HepG2 (cell line): ENCODE data around the gene MSI2. TPM values are rescaled to one million over a fixed set of nuclear protein-coding genes. Genes with fewer than 3 reads are reported as not detected.

ENCODE experiments used
- BORCS8-MEF2B ChIP-seq: sonication (generic); formaldehyde crosslinking; IDR thresholded peaks from 2 replicates; pipeline ENCODE4 v1.8.0; 2022; ENCODE audit warnings: mild to moderate bottlenecking, missing genetic modification reagents
- CBX5 ChIP-seq: sonication (generic); formaldehyde crosslinking; IDR thresholded peaks from 2 replicates; pipeline ENCODE4 v1.4.0; 2020; ENCODE audit warnings: missing genetic modification reagents, borderline replicate concordance
- PHF5A ChIP-seq: IDR thresholded peaks from one replicate; pipeline ENCODE4 v1.6.1; 2018; ENCODE audit warnings: low read depth, missing genetic modification reagents; ENCODE audit not compliant: unreplicated experiment
- REST ChIP-seq, 2 experiments: IDR thresholded peaks; 2 replicates each; pipeline ENCODE4 v1.6.1; 2011 to 2012; ENCODE audit warnings: low read length in 2 of 2, borderline replicate concordance in 1 of 2, low read depth in 1 of 2, mild to moderate bottlenecking in 1 of 2, moderate library complexity in 1 of 2
- TAF15 ChIP-seq: fragments of 200-400 bp; formaldehyde crosslinking; IDR thresholded peaks from one replicate; pipeline ENCODE4 v1.6.1; 2018; ENCODE audit warnings: mild to moderate bottlenecking, low read depth, low read length; ENCODE audit not compliant: poor library complexity, severe bottlenecking
- TIGD3 ChIP-seq: sonication (generic); formaldehyde crosslinking; IDR thresholded peaks from 2 replicates; pipeline ENCODE4 v1.5.1; 2020; ENCODE audit warnings: mild to moderate bottlenecking, missing genetic modification reagents, borderline replicate concordance
- ZNF407 ChIP-seq: sonication (generic); formaldehyde crosslinking; IDR thresholded peaks from one replicate; pipeline ENCODE4 v1.5.1; 2020; ENCODE audit warnings: mild to moderate bottlenecking, missing genetic modification reagents; ENCODE audit errors: not compliant biosample characterization
- ZNF883 ChIP-seq: sonication (generic); formaldehyde crosslinking; IDR thresholded peaks from 2 replicates; pipeline ENCODE4 v1.5.1; 2020; ENCODE audit warnings: mild to moderate bottlenecking, missing genetic modification reagents; ENCODE audit errors: not compliant biosample characterization
- polyA plus RNA-seq, 8 experiments: library from polyadenylated mRNA; depleted of rRNA in 3 of 8; stranded (reverse) in 7 of 8; unstranded in 1 of 8; fragments of >200 nt; fragmentation: Illumina TruSeq in 4 of 8; extraction: Trizol in 4 of 8; gene quantifications; 2 replicates each; pipeline versions ENCODE4 v1.2.1 to v1.2.3, GENCODE V29; 2011 to 2016; ENCODE audit warnings: low read depth in 4 of 8, missing spikeins in 1 of 8, mixed read lengths in 1 of 8; ENCODE audit not compliant: insufficient read depth in 1 of 8
- total RNA-seq, 5 experiments: library from RNA; depleted of rRNA; stranded (reverse); fragments of >200 nt; fragmentation: Illumina TruSeq; extraction: Trizol; gene quantifications; 2 replicates each; pipeline ENCODE4 v1.2.3, GENCODE V29; 2016; ENCODE audit warnings: low read depth in 1 of 5
- TF ChIP-seq, protein P1 (sequence below): sonication (generic); formaldehyde crosslinking; IDR thresholded peaks from 2 replicates; pipeline ENCODE4 v1.4.0; 2020; ENCODE audit warnings: missing genetic modification reagents, low read depth, mild to moderate bottlenecking, borderline replicate concordance

Gene MSI2
- total and polyA plus RNA-seq, 2 of the 13 experiments (the other 11 are each of a cell fraction or from before 2014, with no cell fraction given), result 77.5 to 78.4 TPM

DNA sequence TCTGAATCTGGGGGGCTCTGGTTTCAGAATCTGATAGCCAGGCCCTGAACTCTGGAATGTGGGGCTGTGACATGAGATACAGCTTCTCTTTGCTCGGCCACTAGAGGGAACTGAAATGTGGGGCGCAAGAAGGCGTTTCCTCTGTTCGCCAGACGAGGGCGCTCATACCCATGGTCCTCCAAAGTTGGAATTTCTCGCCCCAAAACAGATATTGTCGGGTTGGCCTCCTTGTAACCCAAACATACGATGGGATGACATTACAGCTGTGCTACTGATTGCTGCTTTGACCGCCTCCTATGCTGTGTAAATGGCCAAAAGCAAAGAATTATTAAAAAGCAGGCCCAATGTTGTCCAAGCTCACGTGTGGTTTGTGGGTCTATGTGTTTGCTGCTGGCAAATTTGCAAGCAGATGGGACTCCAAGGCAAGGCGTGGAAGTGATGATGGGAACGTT lies 13.1 kb upstream of the MSI2 start (continued):
- TF ChIP-seq REST (IDR thresholded peaks at IDR 0.05; ENCODE audit: borderline replicate concordance in 1 of 2, low read depth in 1 of 2, low read length in 2 of 2) (no peak; a peak in 1 of 4 replicates), ZNF883 (no peak), PHF5A (CRISPR knock-in tag) (peak; percentile 55), TAF15 (no peak), CBX5 (CRISPR knock-in tag) (no peak; the same call in 1 of the 2 replicates), BORCS8-MEF2B (CRISPR knock-in tag) (peak; percentile 66; the same call in 1 of the 2 replicates), TIGD3 (CRISPR knock-in tag) (no peak), ZNF407 (CRISPR knock-in tag) (peak; percentile 66)
- TF ChIP-seq, protein P1, sequence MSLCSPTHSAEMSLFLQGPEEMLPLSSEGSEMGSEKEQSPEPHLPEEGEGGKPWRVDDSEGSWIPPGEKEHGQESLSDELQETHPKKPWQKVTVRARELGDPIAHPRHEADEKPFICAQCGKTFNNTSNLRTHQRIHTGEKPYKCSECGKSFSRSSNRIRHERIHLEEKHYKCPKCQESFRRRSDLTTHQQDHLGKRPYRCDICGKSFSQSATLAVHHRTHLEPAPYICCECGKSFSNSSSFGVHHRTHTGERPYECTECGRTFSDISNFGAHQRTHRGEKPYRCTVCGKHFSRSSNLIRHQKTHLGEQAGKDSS (CRISPR knock-in tag), result peak; percentile 70; the same call in 1 of the 2 replicates
